Measurements from ENCODE around the gene TMEM242.

Gene TMEM242

DNA sequence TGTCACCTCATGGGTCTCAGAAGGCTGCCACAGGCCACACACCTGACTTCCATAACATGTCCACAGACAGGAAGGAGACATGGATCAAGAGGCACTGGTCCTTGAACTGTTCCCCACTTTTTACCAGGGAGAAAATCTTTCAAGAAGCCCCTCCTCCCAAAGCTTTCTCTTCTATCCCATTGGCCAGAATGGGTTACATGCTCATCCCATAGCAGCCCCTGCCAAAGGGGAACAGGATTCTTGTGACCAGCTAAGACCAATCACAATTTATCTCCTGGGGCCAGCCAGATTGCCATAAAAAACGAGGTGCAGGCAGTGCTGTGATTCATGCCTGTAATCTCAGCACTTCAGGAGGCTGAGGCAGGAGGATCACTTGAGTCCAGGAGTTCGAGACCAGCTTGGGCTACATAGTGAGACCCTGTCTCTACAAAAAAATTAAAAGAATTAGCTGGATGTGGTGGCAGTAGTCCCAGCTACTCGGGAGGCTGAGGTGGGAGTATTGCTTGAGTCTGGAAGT is 59.4 kb downstream of the TMEM242 start:
- no peak overlapping the region for H3K4me3 ChIP-seq (ENCODE audit: low read length, poor library complexity, severe bottlenecking)
- H3K27me3 ChIP-seq (ENCODE audit: insufficient read depth, low read length, poor library complexity, severe bottlenecking), result no peaks in the 10 kb centered on the region
- no peaks in the 10 kb centered on the region for H3K4me1 ChIP-seq (ENCODE audit: insufficient read depth, low read length, poor library complexity, severe bottlenecking)
- no peak overlapping the region for H3K4me2 ChIP-seq (ENCODE audit: low read depth, low read length, poor library complexity, severe bottlenecking)
- H4K20me1 ChIP-seq (ENCODE audit: insufficient read depth, low read length, poor library complexity, severe bottlenecking), result no peaks in the 10 kb centered on the region
- no peak overlapping the region for H2AFZ ChIP-seq (ENCODE audit: low read length)
- no peaks in the 10 kb centered on the region for H3K36me3 ChIP-seq (ENCODE audit: insufficient read depth, low read length)
- no peaks in the 10 kb centered on the region for H3K9me2 ChIP-seq (replicated peaks; ENCODE audit: low read depth, low read length)
- no peaks in the 10 kb centered on the region for H3K79me2 ChIP-seq (ENCODE audit: insufficient read depth, low read length)
- H3K9ac ChIP-seq (ENCODE audit: low read depth, low read length, poor library complexity, severe bottlenecking), result no peak overlapping the region
- H3F3A ChIP-seq (ENCODE audit: low read depth), result no peaks in the 10 kb centered on the region
- no peaks in the 10 kb centered on the region for H3K9me3 ChIP-seq (ENCODE audit: insufficient read depth, low read depth, low read length)
- TF ChIP-seq EZH2phosphoT487 (IDR thresholded peaks at IDR 0.05; ENCODE audit: borderline replicate concordance), result no peak
- TF ChIP-seq, protein P1, sequence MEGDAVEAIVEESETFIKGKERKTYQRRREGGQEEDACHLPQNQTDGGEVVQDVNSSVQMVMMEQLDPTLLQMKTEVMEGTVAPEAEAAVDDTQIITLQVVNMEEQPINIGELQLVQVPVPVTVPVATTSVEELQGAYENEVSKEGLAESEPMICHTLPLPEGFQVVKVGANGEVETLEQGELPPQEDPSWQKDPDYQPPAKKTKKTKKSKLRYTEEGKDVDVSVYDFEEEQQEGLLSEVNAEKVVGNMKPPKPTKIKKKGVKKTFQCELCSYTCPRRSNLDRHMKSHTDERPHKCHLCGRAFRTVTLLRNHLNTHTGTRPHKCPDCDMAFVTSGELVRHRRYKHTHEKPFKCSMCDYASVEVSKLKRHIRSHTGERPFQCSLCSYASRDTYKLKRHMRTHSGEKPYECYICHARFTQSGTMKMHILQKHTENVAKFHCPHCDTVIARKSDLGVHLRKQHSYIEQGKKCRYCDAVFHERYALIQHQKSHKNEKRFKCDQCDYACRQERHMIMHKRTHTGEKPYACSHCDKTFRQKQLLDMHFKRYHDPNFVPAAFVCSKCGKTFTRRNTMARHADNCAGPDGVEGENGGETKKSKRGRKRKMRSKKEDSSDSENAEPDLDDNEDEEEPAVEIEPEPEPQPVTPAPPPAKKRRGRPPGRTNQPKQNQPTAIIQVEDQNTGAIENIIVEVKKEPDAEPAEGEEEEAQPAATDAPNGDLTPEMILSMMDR (conservative IDR thresholded peaks at IDR 0.05; ENCODE audit: low read length), result no peak

DNA sequence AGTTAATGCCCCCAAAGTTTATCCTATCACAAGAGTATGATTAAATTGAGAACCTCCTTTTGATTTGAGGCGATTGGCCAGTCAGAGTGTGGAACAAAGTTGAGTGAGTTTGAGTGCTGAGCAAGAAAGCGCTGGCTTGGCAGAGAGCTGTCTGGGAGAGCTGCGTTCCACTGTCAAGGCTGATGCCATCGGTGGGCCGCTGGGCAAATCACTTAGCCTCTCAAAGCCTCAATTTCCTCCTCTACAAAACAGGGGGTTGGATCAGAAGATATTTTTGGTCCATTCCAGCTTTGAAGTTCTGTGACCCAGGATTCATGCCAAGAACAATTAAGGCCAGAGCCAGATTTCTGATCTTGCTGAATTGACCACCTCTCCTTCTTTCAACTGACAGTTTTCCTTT is 60.2 kb downstream of the TMEM242 start:
- H2AFZ ChIP-seq (ENCODE audit: low read length), result no peak overlapping the region; the same call in 1 of the 2 replicates
- no peaks in the 10 kb centered on the region for H3K4me1 ChIP-seq (ENCODE audit: insufficient read depth, low read length, poor library complexity, severe bottlenecking)
- H3K9me2 ChIP-seq (replicated peaks; ENCODE audit: low read depth, low read length), result no peaks in the 10 kb centered on the region
- H3K27me3 ChIP-seq (ENCODE audit: insufficient read depth, low read length, poor library complexity, severe bottlenecking), result no peaks in the 10 kb centered on the region
- no peak overlapping the region for H3K4me3 ChIP-seq (ENCODE audit: low read length, poor library complexity, severe bottlenecking)
- H3K79me2 ChIP-seq (ENCODE audit: insufficient read depth, low read length), result no peaks in the 10 kb centered on the region
- no peaks in the 10 kb centered on the region for H3K9me3 ChIP-seq (ENCODE audit: insufficient read depth, low read depth, low read length)
- no peaks in the 10 kb centered on the region for H4K20me1 ChIP-seq (ENCODE audit: insufficient read depth, low read length, poor library complexity, severe bottlenecking)
- no peaks in the 10 kb centered on the region for H3K36me3 ChIP-seq (ENCODE audit: insufficient read depth, low read length)
- TF ChIP-seq, protein P1 (conservative IDR thresholded peaks at IDR 0.05; ENCODE audit: low read length), result no peak
- no peak for TF ChIP-seq EZH2phosphoT487 (IDR thresholded peaks at IDR 0.05; ENCODE audit: borderline replicate concordance)
- H3K9ac ChIP-seq (ENCODE audit: low read depth, low read length, poor library complexity, severe bottlenecking), result no peak overlapping the region
- H3K4me2 ChIP-seq (ENCODE audit: low read depth, low read length, poor library complexity, severe bottlenecking), result no peak overlapping the region
- H3F3A ChIP-seq (ENCODE audit: low read depth), result no peaks in the 10 kb centered on the region

DNA sequence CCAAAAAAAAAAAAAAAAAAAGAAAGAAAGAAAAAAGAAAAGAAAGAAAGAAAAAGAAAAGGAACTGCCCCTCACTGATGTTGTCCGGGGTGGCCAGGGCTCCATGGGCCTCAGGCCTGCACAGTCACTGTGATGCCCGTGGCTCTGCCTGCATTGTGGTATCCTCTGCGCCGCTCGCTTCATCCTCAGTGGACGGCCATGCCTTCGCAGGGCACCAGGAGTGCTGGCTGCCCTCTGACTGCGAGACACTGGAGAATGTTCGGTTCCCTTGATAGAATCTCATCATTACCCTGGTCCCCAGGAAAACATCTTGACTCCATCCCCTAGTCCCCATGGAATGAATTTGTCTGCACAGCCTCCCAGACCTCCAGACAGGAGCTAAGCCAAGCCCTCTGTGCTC is 61.7 kb downstream of the TMEM242 start:
- Histone ChIP-seq H3F3A (ENCODE audit: low read depth) (no peaks in the 10 kb centered on the region), H3K27me3 (ENCODE audit: insufficient read depth, low read length, poor library complexity, severe bottlenecking) (no peaks in the 10 kb centered on the region), H3K9ac (ENCODE audit: low read depth, low read length, poor library complexity, severe bottlenecking) (no peak overlapping the region), H3K9me2 (replicated peaks; ENCODE audit: low read depth, low read length) (no peaks in the 10 kb centered on the region), H3K79me2 (ENCODE audit: insufficient read depth, low read length) (no peaks in the 10 kb centered on the region), H3K4me3 (ENCODE audit: low read length, poor library complexity, severe bottlenecking) (no peak overlapping the region), H3K9me3 (ENCODE audit: insufficient read depth, low read depth, low read length) (no peaks in the 10 kb centered on the region), H3K4me2 (ENCODE audit: low read depth, low read length, poor library complexity, severe bottlenecking) (no peak overlapping the region), H3K4me1 (ENCODE audit: insufficient read depth, low read length, poor library complexity, severe bottlenecking) (no peaks in the 10 kb centered on the region), H4K20me1 (ENCODE audit: insufficient read depth, low read length, poor library complexity, severe bottlenecking) (no peaks in the 10 kb centered on the region), H2AFZ (ENCODE audit: low read length) (no peak overlapping the region), H3K36me3 (ENCODE audit: insufficient read depth, low read length) (no peaks in the 10 kb centered on the region)
- TF ChIP-seq EZH2phosphoT487 (IDR thresholded peaks at IDR 0.05; ENCODE audit: borderline replicate concordance), result no peak
- TF ChIP-seq, protein P1 (conservative IDR thresholded peaks at IDR 0.05; ENCODE audit: low read length), result no peak

All from Loucy (cell line).